GM08714 (cell line): Measurements from ENCODE around the gene MUC5B.

Source experiments
- H3K4me3 ChIP-seq: fragments of 200-500 bp; sonication (Bioruptor generic); 2 replicates; pipeline ENCODE4 v1.5.1; 2014; ENCODE audit warnings: mild to moderate bottlenecking, low read length, inconsistent platforms
- ZNF274 ChIP-seq: IDR thresholded peaks from 2 replicates; pipeline ENCODE4 v1.6.1; 2012; ENCODE audit warnings: mild to moderate bottlenecking, low read depth, low read length

MUC5B gene

DNA sequence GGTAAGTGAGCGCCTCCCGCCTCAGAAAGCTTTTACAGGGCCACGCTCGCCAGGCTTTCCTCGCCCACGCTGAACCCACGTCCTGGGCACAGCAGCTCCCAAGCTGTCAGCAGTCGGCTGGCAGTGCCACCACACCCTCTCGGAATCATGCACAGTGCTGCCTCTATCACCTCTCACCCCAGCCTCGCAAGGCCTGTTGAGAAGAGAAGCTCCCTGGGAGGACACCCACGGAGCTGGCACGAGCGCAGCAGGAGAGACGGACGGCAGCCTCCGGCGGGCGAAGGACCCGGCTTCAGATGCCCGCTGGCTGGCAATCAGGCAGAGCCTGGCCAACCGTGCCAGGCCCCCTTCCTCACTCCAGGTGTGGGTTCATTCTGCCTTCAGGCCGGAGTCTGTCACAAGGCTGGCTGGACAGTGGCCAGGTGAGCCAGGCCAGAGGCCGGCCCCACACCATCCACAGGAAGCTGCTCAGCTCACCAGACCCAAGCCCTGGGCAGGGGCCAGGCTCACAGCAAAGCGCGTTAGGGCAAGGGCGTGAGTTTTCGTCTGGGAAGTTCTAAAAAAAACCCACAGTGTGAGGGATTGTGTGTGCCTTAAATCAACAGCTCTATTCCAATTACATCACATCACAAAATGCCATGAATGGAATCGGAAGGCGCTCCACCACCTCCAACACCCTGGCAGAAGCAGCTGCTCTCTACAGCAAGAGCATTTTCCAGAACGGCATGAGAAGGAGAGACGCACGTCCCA lies 53.4 kb downstream of the MUC5B start:
- H3K4me3 ChIP-seq = no peak overlapping the region
- TF ChIP-seq ZNF274 = no peak

DNA sequence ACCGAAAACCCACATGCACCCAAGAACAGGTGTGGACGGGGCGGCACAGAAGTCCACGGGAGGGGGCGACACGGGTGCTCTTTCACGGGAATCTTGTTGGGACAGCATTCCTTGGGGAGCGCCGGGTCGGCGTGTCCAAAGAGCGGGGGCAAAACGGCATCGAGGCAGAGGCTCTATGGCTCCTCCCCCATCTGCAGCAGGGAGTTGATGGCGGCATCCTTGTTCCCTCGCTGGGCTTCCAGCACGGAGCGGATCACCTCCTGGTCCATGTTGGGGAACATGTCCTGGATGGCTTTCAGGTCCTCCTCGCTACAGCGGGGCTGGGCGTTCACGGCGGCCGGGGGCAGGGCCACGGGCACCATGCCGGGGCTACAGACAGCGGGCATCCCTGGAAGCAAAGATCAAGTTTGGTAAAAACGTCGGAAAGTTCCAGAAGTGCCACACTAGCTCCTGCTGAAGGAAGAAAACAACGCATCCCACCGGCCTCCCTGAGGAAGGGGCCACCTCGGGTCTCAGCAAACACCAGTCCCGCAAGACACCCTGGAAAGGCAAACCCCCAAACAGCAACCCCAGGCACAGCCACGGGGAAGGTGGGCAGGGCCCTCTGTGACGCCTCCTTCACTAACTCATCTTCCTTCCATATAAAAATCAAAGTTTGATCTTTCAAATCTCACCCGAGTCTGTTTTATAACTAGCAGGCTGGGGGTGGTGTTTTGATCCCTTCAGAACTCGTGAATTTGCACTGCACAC lies 54.2 kb downstream of the MUC5B start:
- no peak overlapping the region for H3K4me3 ChIP-seq
- no peak for TF ChIP-seq ZNF274

DNA sequence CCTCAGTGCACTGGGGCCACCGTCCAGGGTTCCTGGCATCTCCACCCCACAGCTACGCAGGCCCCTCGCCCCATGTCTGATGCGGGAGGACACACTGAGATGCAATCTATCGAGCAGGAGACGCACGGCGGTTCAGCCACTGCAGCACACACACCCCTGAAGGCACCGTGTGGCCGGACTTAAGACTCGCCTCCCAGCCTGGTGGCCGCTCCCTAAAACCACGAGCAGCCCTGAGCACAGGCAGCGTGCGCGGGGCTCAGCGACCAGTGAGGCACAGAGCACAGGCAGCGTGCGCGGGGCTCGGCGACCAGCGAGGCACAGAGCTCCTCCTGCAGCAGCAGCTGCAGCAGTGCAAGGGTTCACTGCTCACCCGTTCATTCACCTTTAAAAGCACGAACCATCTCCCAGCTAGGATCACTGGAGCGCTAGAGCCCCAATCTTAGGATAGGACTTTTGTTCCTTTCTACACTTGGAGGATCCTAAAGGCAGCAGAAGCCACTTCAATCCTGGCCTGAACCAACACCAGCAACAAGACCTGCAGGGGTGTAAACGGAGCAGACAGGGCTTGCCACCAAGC lies 55.2 kb downstream of the MUC5B start:
- TF ChIP-seq ZNF274 = no peak
- no peak overlapping the region for H3K4me3 ChIP-seq

DNA sequence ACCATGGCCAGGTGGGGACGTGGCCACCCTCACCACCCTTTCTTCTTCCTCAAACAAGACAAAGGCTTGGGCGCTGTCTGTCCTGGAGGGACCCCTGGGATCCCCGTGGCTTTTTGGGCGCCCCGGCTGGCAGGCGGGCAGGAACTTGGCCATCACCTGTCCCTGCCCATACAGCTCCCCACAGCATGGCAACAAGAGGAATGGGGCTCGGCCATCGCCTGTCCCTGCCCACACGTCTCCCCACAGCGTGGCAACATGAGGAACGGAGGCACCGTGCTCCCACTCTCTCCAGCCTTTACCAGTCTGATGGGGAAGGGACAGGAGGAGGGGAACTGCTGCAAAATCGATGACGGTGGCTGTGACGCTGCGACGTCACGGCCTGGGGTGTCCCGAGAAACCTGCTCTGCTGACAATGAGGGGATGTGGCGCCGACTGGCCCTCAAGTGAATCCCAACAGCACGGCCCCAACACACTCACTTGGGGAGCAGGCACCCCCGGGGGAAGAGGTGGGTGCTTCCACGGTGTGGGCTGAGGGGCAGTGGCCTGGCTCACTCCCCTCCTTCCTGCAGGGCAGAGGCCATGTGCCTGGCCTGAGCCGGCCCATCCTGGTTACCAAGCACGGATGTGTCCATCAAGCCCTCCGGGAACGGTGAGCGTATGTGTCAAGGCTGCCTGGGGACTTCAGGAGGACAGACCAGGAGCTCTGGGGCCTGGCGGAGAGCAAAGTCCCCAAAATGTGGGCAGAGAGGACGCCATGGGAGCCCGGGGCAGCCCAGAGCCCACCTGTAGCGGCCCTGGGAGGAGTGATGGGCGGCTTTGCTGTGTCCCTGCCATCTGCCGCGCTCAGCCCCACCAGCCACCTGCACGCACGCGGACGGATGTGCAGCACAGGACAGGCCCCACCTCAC lies 56.2 kb downstream of the MUC5B start:
- no peak overlapping the region for H3K4me3 ChIP-seq
- no peak for TF ChIP-seq ZNF274

DNA sequence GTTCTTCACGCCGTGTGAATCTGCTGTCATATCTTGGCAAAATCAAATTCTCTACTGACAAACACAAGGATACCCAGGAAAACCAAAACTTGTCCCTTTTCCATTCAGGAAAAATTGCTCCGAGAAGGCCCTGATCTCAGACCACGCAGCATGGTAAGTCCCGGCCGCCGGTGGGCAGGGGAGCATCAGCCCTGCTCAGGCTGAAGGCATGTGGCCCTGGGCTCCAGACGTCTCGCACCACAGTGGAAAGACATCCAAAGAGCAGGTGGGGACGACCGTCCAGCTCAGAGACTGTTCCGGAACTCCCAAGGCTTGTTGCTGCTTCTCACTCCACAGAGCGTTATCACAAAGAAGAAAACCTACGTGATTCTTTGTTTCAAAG lies 56.8 kb downstream of the MUC5B start:
- TF ChIP-seq ZNF274 = no peak
- H3K4me3 ChIP-seq = no peak overlapping the region

DNA sequence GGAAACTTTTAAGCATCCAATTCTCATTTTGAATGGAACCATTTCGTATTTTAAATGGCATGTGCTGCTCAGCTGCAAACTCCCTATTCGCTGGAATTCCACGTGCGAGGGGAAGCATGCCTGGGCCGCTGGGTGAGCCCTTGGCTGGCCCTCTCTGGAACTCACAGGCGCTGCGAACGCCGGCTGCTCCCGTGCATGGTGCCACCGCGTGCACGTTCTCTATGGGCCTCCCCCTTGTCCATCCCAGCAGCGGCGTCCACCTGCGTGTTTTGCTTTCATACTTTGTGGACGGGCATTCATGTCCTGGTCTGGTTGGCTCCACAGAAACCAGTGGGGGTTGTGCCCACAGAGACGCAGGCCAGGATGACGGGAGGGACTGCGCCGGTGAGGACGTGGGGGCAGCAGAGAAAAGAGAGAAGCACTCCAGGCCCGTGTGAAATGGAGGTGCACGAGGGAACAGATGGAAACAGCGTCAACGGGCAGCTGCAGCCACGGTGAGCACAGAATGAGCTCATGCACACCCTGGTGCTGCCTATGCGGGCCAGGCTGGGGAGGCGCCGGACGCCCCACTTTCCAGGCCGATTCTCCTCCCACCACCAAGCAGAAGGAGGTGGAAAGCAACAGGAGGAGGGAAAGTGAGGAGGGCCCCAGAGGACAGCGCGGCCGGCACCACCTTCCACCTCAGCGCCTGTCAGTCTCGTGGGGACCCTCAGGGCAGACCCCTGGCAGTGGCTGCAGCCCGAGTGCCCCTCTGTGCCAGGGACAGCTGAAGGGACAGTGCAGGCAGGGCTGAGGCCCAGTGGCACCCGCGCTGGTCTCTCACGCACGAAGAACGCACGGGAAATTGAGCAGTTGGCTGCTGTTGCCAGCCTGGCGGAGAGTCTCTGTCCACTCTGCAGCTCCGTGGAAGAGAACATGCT lies 57.5 kb downstream of the MUC5B start:
- TF ChIP-seq ZNF274 = no peak
- no peak overlapping the region for H3K4me3 ChIP-seq

DNA sequence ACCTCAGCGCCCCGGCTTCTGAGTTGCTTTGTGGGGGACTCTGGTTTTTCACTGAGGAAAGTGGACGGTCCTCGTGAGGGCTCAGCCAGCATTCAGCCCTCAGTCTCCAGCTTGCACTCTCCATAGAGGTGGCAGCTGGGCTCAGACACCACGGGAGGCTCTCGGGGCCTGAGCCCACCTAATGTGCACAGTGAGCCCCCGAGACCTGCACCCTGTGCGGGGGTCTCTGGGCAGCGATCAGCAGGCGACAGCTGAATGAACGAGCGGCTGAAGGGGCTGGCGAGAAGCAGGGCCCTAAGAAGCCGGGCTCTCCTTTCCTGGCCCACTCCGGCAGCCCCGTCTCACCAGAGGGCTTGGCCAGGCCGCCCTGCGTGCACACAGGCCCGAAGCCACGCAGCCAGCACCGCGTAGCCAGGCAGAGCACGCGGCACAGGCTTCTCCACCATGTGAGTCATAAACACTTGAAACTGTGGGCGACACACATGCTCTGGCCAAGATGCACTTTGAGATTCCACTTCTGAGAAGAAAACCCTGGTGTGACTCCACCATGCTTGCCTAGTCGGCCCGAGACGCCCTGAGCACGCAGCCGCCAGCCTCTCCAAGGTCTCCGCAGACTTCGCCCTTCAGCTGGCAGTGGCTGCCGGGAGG lies 58.6 kb downstream of the MUC5B start:
- H3K4me3 ChIP-seq = no peak overlapping the region
- no peak for TF ChIP-seq ZNF274

DNA sequence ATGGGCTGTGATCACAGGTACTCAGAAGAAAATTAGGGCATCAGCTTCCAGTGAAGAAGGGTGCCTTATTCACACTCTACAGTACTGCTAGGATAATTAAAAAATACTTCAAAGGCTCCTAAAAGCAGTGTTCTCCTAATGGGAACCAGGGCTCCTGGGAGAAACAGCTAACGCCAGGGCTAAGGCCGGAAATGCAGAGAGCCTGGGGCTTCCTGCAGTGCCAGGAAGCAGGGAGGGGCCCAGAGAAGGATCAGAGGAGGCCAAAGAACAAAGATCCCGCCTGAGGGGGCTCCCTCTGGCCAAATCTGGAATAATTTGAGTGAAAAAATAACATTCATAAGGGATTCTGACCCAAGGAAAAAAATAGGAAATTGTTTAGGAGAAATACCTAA lies 59.1 kb downstream of the MUC5B start:
- no peak overlapping the region for H3K4me3 ChIP-seq
- no peak for TF ChIP-seq ZNF274

DNA sequence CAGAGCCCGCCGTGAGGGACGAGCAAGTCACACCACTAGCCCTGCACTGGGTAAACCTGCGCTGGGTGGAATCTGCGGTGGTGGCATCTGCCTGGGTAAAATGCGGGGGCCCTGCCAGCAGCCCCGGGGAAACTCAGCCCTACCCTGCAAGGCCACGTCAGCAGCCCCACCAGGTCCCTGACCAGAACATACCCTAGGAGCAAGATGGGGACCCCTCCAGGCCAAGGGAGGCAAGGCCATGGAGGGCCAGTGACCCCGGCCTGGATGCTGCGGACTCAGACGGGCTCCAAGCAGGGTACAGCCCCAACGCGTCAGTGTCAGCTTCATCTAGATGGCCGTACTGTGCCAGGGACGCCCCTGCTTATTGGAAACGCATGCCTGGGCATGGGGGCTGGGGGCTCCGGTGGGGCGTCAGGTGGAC lies 60.2 kb downstream of the MUC5B start:
- H3K4me3 ChIP-seq = no peak overlapping the region
- no peak for TF ChIP-seq ZNF274

DNA sequence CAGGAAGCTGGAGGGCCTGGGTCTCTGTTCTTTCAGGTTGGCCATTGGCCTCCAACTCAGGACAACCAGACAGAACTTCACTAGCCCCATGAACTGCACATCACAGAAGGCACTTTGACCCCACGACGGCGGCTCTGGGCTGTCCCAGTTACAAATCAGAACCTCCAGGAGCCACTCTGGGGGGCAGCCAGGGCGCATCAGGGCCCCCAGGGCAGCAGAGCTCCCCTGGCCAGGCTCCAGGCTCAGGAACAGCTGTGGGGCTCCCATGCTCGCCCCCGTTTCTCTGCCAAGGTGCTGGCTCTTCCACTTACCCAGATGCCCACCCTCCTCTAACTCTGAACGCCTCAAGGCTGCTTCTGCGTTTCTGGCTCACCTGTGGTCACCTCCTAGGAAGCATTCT lies 61.0 kb downstream of the MUC5B start:
- TF ChIP-seq ZNF274 = no peak
- no peak overlapping the region for H3K4me3 ChIP-seq

DNA sequence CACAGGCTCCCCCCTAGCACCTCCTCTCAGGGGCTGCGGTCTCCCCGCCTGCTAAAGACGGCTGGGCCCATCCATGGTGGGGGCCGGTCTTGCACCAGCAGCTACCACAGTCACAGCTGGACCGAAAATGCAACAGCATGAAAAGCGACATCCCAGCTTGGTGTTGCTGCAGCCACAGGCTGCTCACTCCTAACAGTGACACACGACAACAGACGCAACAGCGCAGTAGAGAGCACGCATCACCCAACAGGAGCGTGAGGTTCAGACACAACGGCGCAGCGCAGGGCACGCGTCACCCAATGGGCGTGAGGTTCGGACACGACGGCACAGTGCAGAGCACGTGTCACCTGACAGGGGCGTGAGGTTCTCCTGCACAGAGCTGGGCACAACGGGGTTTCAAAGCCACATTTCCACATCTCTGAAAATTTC lies 62.5 kb downstream of the MUC5B start:
- no peak for TF ChIP-seq ZNF274
- H3K4me3 ChIP-seq = no peak overlapping the region

DNA sequence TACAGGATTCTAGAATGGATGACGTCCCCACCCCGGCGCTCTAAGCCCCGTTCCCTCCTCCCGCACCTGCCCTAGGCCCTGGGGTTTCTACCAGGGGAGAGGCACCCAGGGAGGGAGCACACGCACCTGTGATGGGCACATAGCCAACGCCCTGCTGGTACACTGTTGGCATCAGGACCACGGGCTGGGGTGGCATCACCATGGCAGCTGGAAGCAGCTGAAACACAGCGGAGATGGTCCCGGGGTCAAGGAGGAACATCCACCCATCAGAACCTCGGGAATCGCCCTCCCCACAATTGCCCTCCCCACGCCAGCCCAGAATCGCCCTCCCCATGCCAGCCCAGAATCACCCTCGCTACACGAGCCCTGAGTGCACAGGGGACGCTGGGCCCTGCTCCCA lies 63.0 kb downstream of the MUC5B start:
- no peak overlapping the region for H3K4me3 ChIP-seq
- no peak for TF ChIP-seq ZNF274

DNA sequence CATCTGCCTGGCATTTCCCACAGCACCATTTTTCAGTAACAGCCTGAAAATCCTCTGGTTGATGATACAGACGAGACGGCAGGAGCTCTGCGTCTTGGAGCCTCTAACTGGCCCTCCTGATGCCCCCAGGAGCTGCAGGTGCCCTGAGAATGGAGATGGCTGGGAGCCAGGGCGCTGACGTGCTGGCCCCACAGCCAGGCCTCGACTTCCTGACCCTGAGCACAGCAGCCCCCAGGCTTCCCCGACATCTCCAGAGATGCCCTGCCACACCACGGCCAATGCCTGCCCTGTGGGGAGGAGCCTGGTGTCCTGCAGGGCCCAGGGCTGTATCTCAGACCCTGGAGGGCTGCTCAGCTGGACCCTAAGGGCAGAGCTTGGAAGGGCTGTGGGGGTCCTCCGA lies 65.1 kb downstream of the MUC5B start:
- no peak overlapping the region for H3K4me3 ChIP-seq
- no peak for TF ChIP-seq ZNF274
